ENCODE data around the gene RBM47. TPM values are rescaled to one million over a fixed set of nuclear protein-coding genes. Genes with fewer than 3 reads are reported as not detected.

Gene RBM47
- total RNA-seq, 1 experiment from 2014 or later, result 70.3 TPM

DNA sequence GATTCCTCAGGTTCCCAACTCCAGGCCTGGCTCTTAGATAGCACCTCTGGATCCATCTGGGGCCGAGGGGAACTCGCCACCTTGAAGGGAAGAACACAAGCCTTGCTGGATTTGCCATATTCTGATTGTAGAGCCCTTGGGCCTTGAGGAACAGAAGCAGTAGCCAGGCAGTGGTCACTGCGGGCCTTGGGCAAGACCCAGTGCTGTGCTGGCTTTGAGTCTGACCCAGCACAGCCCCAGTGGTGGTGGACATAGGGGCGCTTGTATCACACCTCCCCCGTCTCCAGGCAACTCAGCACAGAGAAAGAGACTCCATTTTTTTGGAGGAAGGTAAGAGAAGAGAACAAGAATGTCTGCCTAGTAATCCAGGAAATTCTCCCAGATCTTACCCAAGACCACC, 249.0 kb downstream of the RBM47 start:
- Histone ChIP-seq H4K91ac (ENCODE audit: insufficient read length, low read depth, low read length) (no peak overlapping the region), H3K14ac (ENCODE audit: insufficient read depth, low read length) (no peak overlapping the region), H2BK120ac (ENCODE audit: low read depth, low read length, poor library complexity, severe bottlenecking) (no peak overlapping the region), H2BK12ac (ENCODE audit: insufficient read length, low read depth, low read length) (no peak overlapping the region), H3K4me2 (ENCODE audit: insufficient read depth, insufficient read length, low read length) (no peak overlapping the region), H4K20me1 (ENCODE audit: control insufficient read depth, insufficient read depth, insufficient read length) (no peaks in the 10 kb centered on the region), H3K23ac (ENCODE audit: insufficient read length, low read depth, low read length) (no peak overlapping the region), H3K18ac (ENCODE audit: insufficient read length, low read depth, low read length) (no peak overlapping the region), H2BK15ac (ENCODE audit: low read depth, low read length) (no peak overlapping the region), H4K8ac (replicated peaks; ENCODE audit: insufficient read length, low read depth, low read length) (no peak overlapping the region), H3K27me3 (ENCODE audit: insufficient read depth, low read length) (no peaks in the 10 kb centered on the region), H2BK20ac (ENCODE audit: low read depth, low read length, poor library complexity, severe bottlenecking) (no peak overlapping the region), H3K9ac (ENCODE audit: extremely low read depth, insufficient read length, low read length) (no peak overlapping the region), H3K4me1 (ENCODE audit: insufficient read depth, low read length) (peaks cover 2% of the 10 kb centered on the region; the same call in 1 of the 2 replicates), H2AFZ (ENCODE audit: low read length) (no peak overlapping the region), H3K9me3 (ENCODE audit: control insufficient read depth, low read depth, low read length) (no peaks in the 10 kb centered on the region), H3K79me1 (ENCODE audit: insufficient read depth, low read depth, low read length, poor library complexity, severe bottlenecking) (no peaks in the 10 kb centered on the region), H3K27ac (ENCODE audit: insufficient read length, low read depth, low read length) (no peak overlapping the region), H2BK5ac (ENCODE audit: insufficient read length, low read length) (no peak overlapping the region), H3K4ac (ENCODE audit: low read depth, low read length) (no peak overlapping the region), H3K79me2 (ENCODE audit: insufficient read depth, low read length) (no peaks in the 10 kb centered on the region), H4K5ac (ENCODE audit: insufficient read length, low read depth, low read length) (no peak overlapping the region), H2AK5ac (ENCODE audit: insufficient read length, low read length) (no peak overlapping the region), H3K23me2 (ENCODE audit: insufficient read length, low read depth, low read length, poor library complexity, severe bottlenecking) (no peaks in the 10 kb centered on the region), H3K56ac (ENCODE audit: insufficient read length, low read depth, low read length) (no peak overlapping the region), H3T11ph (ENCODE audit: low read length) (no peak overlapping the region)
- Mint-ChIP-seq H3K4me3 (no peak overlapping the region), H3K9me3 (no peaks in the 10 kb centered on the region), H3K36me3 (ENCODE audit: insufficient read depth in 1 of 3, low read depth in 3 of 3) (no peaks in the 10 kb centered on the region), H3K27me3 (ENCODE audit: low read depth) (peaks cover 2% of the 10 kb centered on the region; the same call in 1 of the 2 replicates), H3K4me1 (peaks cover 12 to 13% of the 10 kb centered on the region in 2 experiments), H3K27ac (no peak overlapping the region)
- no peak for DNase-seq
- no CpG with 5 or more reads among the region's 5 CpGs for WGBS (ENCODE audit: extremely low coverage, insufficient read length, low lambda C conversion rate)
- no peak for TF ChIP-seq CTCF (conservative IDR thresholded peaks at IDR 0.05)

All from H9 (cell line).